ENCODE results near the gene TAF15.

- TF ChIP-seq CTCF (conservative IDR thresholded peaks at IDR 0.05) (peak; percentile 83), EZH2 (IDR thresholded peaks at IDR 0.05; ENCODE audit: low read depth) (no peak)
These were observed 4.6 kb upstream of the TAF15 start for GRCh38 chr17:35804658-35805192.

Data from PC-9 (cell line).